OCI-LY7 (cell line): ENCODE measurements around the gene DFFB.

ENCODE experiments used
- CTCF ChIP-seq: fragments of 200-600 bp; sonication (generic); conservative IDR thresholded peaks from 2 replicates; pipeline ENCODE4 v1.5.1; 2014; ENCODE audit warnings: mild to moderate bottlenecking, antibody characterized with exemption, low read length, moderate library complexity, mixed read lengths
- EZH2phosphoT487 ChIP-seq: fragments of 200-600 bp; sonication (generic); IDR thresholded peaks from 2 replicates; pipeline ENCODE4 v1.6.1; 2018; ENCODE audit warnings: low read depth, borderline replicate concordance, mild to moderate bottlenecking, mixed run types, antibody characterized with exemption, low read length, moderate library complexity, mixed read lengths

GRCh38 chr1:3879787-3880428 is 22.6 kb downstream of the DFFB start:
- TF ChIP-seq CTCF (no peak), EZH2phosphoT487 (no peak)
